K562 (cell line): ENCODE results near the gene SIRT7. TPM values are rescaled to one million over a fixed set of nuclear protein-coding genes. Genes with fewer than 3 reads are reported as not detected.

Experiments used
- ATF3 ChIP-seq, 2 experiments: fragments of 450-650 bp in 1 of 2; sonication (generic) in 1 of 2; formaldehyde crosslinking in 1 of 2; IDR thresholded peaks in 1 of 2; conservative IDR thresholded peaks in 1 of 2; 2 replicates each; pipeline versions ENCODE4 v1.6.1 to v1.8.1; 2016 to 2023; ENCODE audit warnings: mild to moderate bottlenecking in 2 of 2, moderate library complexity in 2 of 2, inconsistent platforms in 1 of 2, missing genetic modification reagents in 1 of 2
- CHD7 ChIP-seq: fragments of 200-600 bp; sonication (generic); IDR thresholded peaks from one replicate; pipeline ENCODE4 v1.6.1; 2012; ENCODE audit warnings: mild to moderate bottlenecking, low read depth, low read length, inconsistent platforms
- COPS2 ChIP-seq: fragments of 450-650 bp; conservative IDR thresholded peaks from 2 replicates; pipeline ENCODE4 v1.6.1; 2016; ENCODE audit warnings: mild to moderate bottlenecking, moderate library complexity
- ELF4 ChIP-seq: fragments of 450-650 bp; formaldehyde crosslinking; IDR thresholded peaks from 2 replicates; pipeline ENCODE4 v1.4.0; 2022; ENCODE audit warnings: missing genetic modification characterization
- JUND ChIP-seq, 2 experiments: IDR thresholded peaks; 2 replicates in 1 of 2; 3 replicates in 1 of 2; pipeline ENCODE4 v1.6.1; 2011; ENCODE audit warnings: borderline replicate concordance in 2 of 2, low read depth in 2 of 2, low read length in 2 of 2, improper control_type of control experiment in 1 of 2, missing biosample characterization in 1 of 2, missing genetic modification characterization in 1 of 2, missing genetic modification reagents in 1 of 2
- L3MBTL2 ChIP-seq: fragments of 450-650 bp; IDR thresholded peaks from 2 replicates; pipeline ENCODE4 v1.6.1; 2016; ENCODE audit warnings: mild to moderate bottlenecking, moderate library complexity
- NR2C1 ChIP-seq, 2 experiments: fragments of 450-650 bp; IDR thresholded peaks; 2 replicates each; pipeline ENCODE4 v1.6.1; 2017; ENCODE audit warnings: mild to moderate bottlenecking in 2 of 2, antibody characterized with exemption in 1 of 2, inconsistent platforms in 1 of 2, missing compliant biosample characterization in 1 of 2, missing genetic modification characterization in 1 of 2
- OTX1 ChIP-seq: fragments of 450-650 bp; formaldehyde crosslinking; IDR thresholded peaks from 2 replicates; pipeline ENCODE4 v1.4.0; 2022; ENCODE audit warnings: mild to moderate bottlenecking
- PURB ChIP-seq: sonication (generic); formaldehyde crosslinking; IDR thresholded peaks from 2 replicates; pipeline ENCODE4 v1.9.0; 2021; ENCODE audit warnings: low read depth, mild to moderate bottlenecking, missing genetic modification reagents
- RNF2 ChIP-seq: sonication (generic); IDR thresholded peaks from 2 replicates; pipeline ENCODE4 v1.6.1; 2016
- SMAD2 ChIP-seq: fragments of 150-350 bp; IDR thresholded peaks from 2 replicates; pipeline ENCODE4 v1.6.1; 2014; ENCODE audit warnings: low read depth, mild to moderate bottlenecking, low read length
- SMARCA5 ChIP-seq: fragments of 450-650 bp; IDR thresholded peaks from 2 replicates; pipeline ENCODE4 v1.6.1; 2016
- TCFL5 ChIP-seq: fragments of 250-450 bp; sonication (Bioruptor Pico); conservative IDR thresholded peaks from 2 replicates; pipeline ENCODE4 v1.6.1; 2021; ENCODE audit warnings: mild to moderate bottlenecking, moderate library complexity, matching md5 sums
- TFAM ChIP-seq: fragments of 250-450 bp; sonication (Bioruptor Pico); conservative IDR thresholded peaks from 2 replicates; pipeline ENCODE4 v1.5.0; 2021; ENCODE audit warnings: mild to moderate bottlenecking, moderate library complexity
- ZNF280A ChIP-seq: fragments of 450-650 bp; IDR thresholded peaks from 2 replicates; pipeline ENCODE4 v1.6.1; 2018; ENCODE audit warnings: mild to moderate bottlenecking, low read depth; ENCODE audit not compliant: partially characterized antibody
- polyA plus RNA-seq, 8 experiments: library from polyadenylated mRNA; depleted of rRNA in 4 of 8; stranded (reverse) in 5 of 8; unstranded in 3 of 8; fragments of >200 nt; fragmentation: Nextera tagmentation in 2 of 8; fragmentation: Illumina TruSeq in 1 of 8; extraction: Ambion mirVana in 2 of 8; extraction: Trizol in 1 of 8; gene quantifications; 2 replicates each; pipeline versions ENCODE4 v1.2.1 to v1.2.3, GENCODE V29; 2011 to 2014; ENCODE audit warnings: inconsistent platforms in 1 of 8, missing spikeins in 1 of 8
- total RNA-seq, 7 experiments: library from RNA; depleted of rRNA in 6 of 7; stranded (reverse); fragments of >200 nt in 6 of 7; fragmentation: Illumina TruSeq in 2 of 7; extraction: Trizol in 2 of 7; gene quantifications; 2 replicates each; pipeline versions ENCODE4 v1.2.1 to v1.2.3, GENCODE V29; 2011 to 2021; ENCODE audit warnings: low replicate concordance in 1 of 7

The SIRT7 gene
- total and polyA plus RNA-seq, 9 of the 15 experiments (the other 6 are each of a cell fraction or from before 2014, with no cell fraction given), result 1.6 to 54.8 (median 20.3) TPM

GRCh38 chr17:81870981-81871386 lies 47.0 kb downstream of the SIRT7 start, which contains the start of gene ARHGDIA (continued):
- TF ChIP-seq ELF4 (CRISPR knock-in tag), result no peak
- TF ChIP-seq TCFL5, result no peak
- TF ChIP-seq CHD7, result no peak
- peak; percentile 49; the same call in 1 of the 2 replicates for TF ChIP-seq JUND (IDR thresholded peaks at IDR 0.05; ENCODE audit: borderline replicate concordance, low read depth, low read length)
- no peak for TF ChIP-seq JUND (tag; IDR thresholded peaks at IDR 0.05; ENCODE audit: borderline replicate concordance, low read depth, low read length)
- no peak for TF ChIP-seq RNF2
- TF ChIP-seq L3MBTL2, result no peak
- no peak for TF ChIP-seq ATF3 (IDR thresholded peaks at IDR 0.05)
- TF ChIP-seq ATF3 (CRISPR knock-in tag; conservative IDR thresholded peaks at IDR 0.05), result no peak
- no peak for TF ChIP-seq SMARCA5
- 0 out of 2 replicates have a peak, but pooled peaks have one; percentile 44 for TF ChIP-seq NR2C1 (IDR thresholded peaks at IDR 0.05)
- TF ChIP-seq NR2C1 (tag; IDR thresholded peaks at IDR 0.05), result no peak
- TF ChIP-seq ZNF280A, result no peak
- no peak for TF ChIP-seq SMAD2
- TF ChIP-seq OTX1, result no peak
- TF ChIP-seq TFAM, result no peak
- no peak for TF ChIP-seq PURB (CRISPR knock-in tag)
- no peak for TF ChIP-seq COPS2
